ENCODE results near the gene GDF15. TPM values are rescaled to one million over a fixed set of nuclear protein-coding genes. Genes with fewer than 3 reads are reported as not detected.

The GDF15 gene
- total RNA-seq, 1 experiment from 2014 or later, result 425 TPM

- H3K4me3 ChIP-seq (replicated peaks in 1 of 2; ENCODE audit: low read depth in 1 of 2, low read length in 2 of 2), result no peak overlapping the region
- no peak overlapping the region for H3K9ac ChIP-seq (ENCODE audit: low read length)
- intact Hi-C loops (cut with micrococcal nuclease), result loop anchor here (2.0 kb wide), 1 partner anchor 39 kb away; the partner anchor contains the start of gene GDF15
- ChIA-PET CTCF (interaction anchor here (1.4 kb wide), 2 partner anchors 9 to 66 kb away, joined by 3 to 4 read pairs; no protein-coding TSS in a partner anchor), RAD21 (ENCODE audit: low non-redundant PET in 1 of 2, low total read pairs in 2 of 2, uncharacterized antibody in 2 of 2, unreplicated experiment in 2 of 2) (no interaction called here), POLR2A (interaction anchor here (1.6 to 1.7 kb wide), 2 partner anchors 32 to 42 kb away, joined by 3 to 10 read pairs; no protein-coding TSS in a partner anchor)
- H3K9me2 ChIP-seq (ENCODE audit: insufficient read depth), result no peaks in the 10 kb centered on the region
- no peaks in the 10 kb centered on the region; a peak in 2 of 4 replicates for H3K36me3 ChIP-seq (ENCODE audit: control insufficient read depth in 1 of 2, insufficient read depth in 2 of 2, low read length in 2 of 2)
- H3K79me2 ChIP-seq (ENCODE audit: insufficient read depth, low read length), result no peaks in the 10 kb centered on the region
- H3K4me2 ChIP-seq (ENCODE audit: low read length), result no peak overlapping the region
- H4K20me1 ChIP-seq (ENCODE audit: insufficient read depth), result no peaks in the 10 kb centered on the region
- peaks cover 26 to 40% of the 10 kb centered on the region in 2 experiments for H3K4me1 ChIP-seq (ENCODE audit: control insufficient read depth in 1 of 2, insufficient read depth in 2 of 2, low read length in 2 of 2)
- no peak overlapping the region for H2AFZ ChIP-seq (ENCODE audit: low read depth, low read length, poor library complexity, severe bottlenecking)
- ATAC-seq (no peak), DNase-seq (ENCODE audit: low read depth, low spot score) (no peak)
- H3K9me3 ChIP-seq (ENCODE audit: control insufficient read depth in 1 of 2, insufficient read depth in 1 of 2, low read depth in 1 of 2, low read length in 2 of 2), result no peaks in the 10 kb centered on the region
- BruUV-seq (replicated peaks), result no TSS peak
- H3K27me3 ChIP-seq (ENCODE audit: insufficient read depth, low read length), result no peaks in the 10 kb centered on the region
- no peak overlapping the region for H3K27ac ChIP-seq (ENCODE audit: low read depth, low read length)
- TF ChIP-seq ZNF274 (IDR thresholded peaks at IDR 0.05; ENCODE audit: low read depth, low read length) (no peak), ATF3 (IDR thresholded peaks at IDR 0.05) (no peak), EZH2phosphoT487 (IDR thresholded peaks at IDR 0.05; ENCODE audit: borderline replicate concordance) (no peak), EGR1 (IDR thresholded peaks at IDR 0.05; ENCODE audit: low read depth) (no peak), RAD21 (IDR thresholded peaks at IDR 0.05; ENCODE audit: low read depth) (no peak), TCF7L2 (IDR thresholded peaks at IDR 0.05; ENCODE audit: borderline replicate concordance, extremely low read depth, insufficient read depth, insufficient read length) (no peak), POLR2A (IDR thresholded peaks at IDR 0.05; ENCODE audit: borderline replicate concordance, extremely low read depth, insufficient read depth, insufficient read length) (no peak), SP1 (IDR thresholded peaks at IDR 0.05; ENCODE audit: low read depth) (no peak), EZH2 (IDR thresholded peaks at IDR 0.05) (no peak), CTCF (IDR thresholded peaks at IDR 0.05 in 2 of 3, conservative IDR thresholded peaks at IDR 0.05 in 1 of 3; ENCODE audit: borderline replicate concordance in 1 of 3, insufficient read depth in 1 of 3, low read depth in 2 of 3, low read length in 2 of 3) (no peak), ZFX (IDR thresholded peaks at IDR 0.05) (no peak), SRF (IDR thresholded peaks at IDR 0.05; ENCODE audit: low read depth) (no peak), POLR2AphosphoS5 (IDR thresholded peaks at IDR 0.05; ENCODE audit: low read depth, low read length) (no peak), CEBPB (IDR thresholded peaks at IDR 0.05; ENCODE audit: low read depth) (no peak)
- TF ChIP-seq, protein P1, sequence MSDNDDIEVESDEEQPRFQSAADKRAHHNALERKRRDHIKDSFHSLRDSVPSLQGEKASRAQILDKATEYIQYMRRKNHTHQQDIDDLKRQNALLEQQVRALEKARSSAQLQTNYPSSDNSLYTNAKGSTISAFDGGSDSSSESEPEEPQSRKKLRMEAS (IDR thresholded peaks at IDR 0.05), result no peak
- TF ChIP-seq, protein P2, sequence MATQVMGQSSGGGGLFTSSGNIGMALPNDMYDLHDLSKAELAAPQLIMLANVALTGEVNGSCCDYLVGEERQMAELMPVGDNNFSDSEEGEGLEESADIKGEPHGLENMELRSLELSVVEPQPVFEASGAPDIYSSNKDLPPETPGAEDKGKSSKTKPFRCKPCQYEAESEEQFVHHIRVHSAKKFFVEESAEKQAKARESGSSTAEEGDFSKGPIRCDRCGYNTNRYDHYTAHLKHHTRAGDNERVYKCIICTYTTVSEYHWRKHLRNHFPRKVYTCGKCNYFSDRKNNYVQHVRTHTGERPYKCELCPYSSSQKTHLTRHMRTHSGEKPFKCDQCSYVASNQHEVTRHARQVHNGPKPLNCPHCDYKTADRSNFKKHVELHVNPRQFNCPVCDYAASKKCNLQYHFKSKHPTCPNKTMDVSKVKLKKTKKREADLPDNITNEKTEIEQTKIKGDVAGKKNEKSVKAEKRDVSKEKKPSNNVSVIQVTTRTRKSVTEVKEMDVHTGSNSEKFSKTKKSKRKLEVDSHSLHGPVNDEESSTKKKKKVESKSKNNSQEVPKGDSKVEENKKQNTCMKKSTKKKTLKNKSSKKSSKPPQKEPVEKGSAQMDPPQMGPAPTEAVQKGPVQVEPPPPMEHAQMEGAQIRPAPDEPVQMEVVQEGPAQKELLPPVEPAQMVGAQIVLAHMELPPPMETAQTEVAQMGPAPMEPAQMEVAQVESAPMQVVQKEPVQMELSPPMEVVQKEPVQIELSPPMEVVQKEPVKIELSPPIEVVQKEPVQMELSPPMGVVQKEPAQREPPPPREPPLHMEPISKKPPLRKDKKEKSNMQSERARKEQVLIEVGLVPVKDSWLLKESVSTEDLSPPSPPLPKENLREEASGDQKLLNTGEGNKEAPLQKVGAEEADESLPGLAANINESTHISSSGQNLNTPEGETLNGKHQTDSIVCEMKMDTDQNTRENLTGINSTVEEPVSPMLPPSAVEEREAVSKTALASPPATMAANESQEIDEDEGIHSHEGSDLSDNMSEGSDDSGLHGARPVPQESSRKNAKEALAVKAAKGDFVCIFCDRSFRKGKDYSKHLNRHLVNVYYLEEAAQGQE (IDR thresholded peaks at IDR 0.05; ENCODE audit: low read depth), result no peak
Observed at GRCh38 chr19:18348171-18348570, 37.8 kb upstream of the GDF15 start.

Data from HCT116 (cell line).